GM13977 (cell line): ENCODE results near the gene OLAH.

Experiments
- DNase-seq: peaks from one replicate; pipeline ENCODE4 v3.0.0; 2012; ENCODE audit warnings: low spot score
- CTCF ChIP-seq: IDR thresholded peaks from 2 replicates; pipeline ENCODE4 v1.5.1; 2012; ENCODE audit warnings: mild to moderate bottlenecking, control low read depth; ENCODE audit not compliant: insufficient read depth; ENCODE audit errors: extremely low read depth, missing control alignments
- in situ Hi-C: fragments of 300-500 bp; cut with MboI; formaldehyde crosslinking; loops from one replicate; pipeline ENCODE4 v1.12.0; 2022; ENCODE audit warnings: low sequenced_read_pairs, low pct_unique_long_range_greater_than_20kb, mixed read lengths, inconsistent platforms; ENCODE audit not compliant: unreplicated experiment

OLAH gene

GRCh38 chr10:15120523-15120922, 76.8 kb downstream of the OLAH start:
- in situ Hi-C loops, result no loop called here
- no peak for TF ChIP-seq CTCF
- no peak for DNase-seq

GRCh38 chr10:15121707-15122106, 78.0 kb downstream of the OLAH start:
- in situ Hi-C loops, result no loop called here
- no peak for DNase-seq
- no peak for TF ChIP-seq CTCF

- in situ Hi-C loops, result no loop called here
- DNase-seq, result peak; percentile 75
- no peak for TF ChIP-seq CTCF
Measured at GRCh38 chr10:15122477-15123030, 78.8 kb downstream of the OLAH start.
